Fibroblast of lung (primary cell): ENCODE data around the gene PSAT1.

ENCODE experiments used
- CTCF ChIP-seq, 2 donors: IDR thresholded peaks in 1 of 2; conservative IDR thresholded peaks in 1 of 2; 1 replicate in 1 of 2; 2 replicates in 1 of 2; pipeline ENCODE4 v1.5.1; 2011 to 2012; ENCODE audit warnings: low read length in 2 of 2, control low read depth in 1 of 2, inconsistent platforms in 1 of 2, low read depth in 1 of 2, mild to moderate bottlenecking in 1 of 2
- EZH2 ChIP-seq: IDR thresholded peaks from 2 replicates; pipeline ENCODE4 v1.5.1; 2012; ENCODE audit warnings: low read length, control low read depth, mild to moderate bottlenecking; ENCODE audit errors: missing control alignments

GRCh38 chr9:78280982-78281668 lies 15.8 kb upstream of the PSAT1 start:
- TF ChIP-seq CTCF (conservative IDR thresholded peaks at IDR 0.05 in 1 of 2, IDR thresholded peaks at IDR 0.05 in 1 of 2; ENCODE audit: low read depth in 1 of 2, low read length in 2 of 2) (no peak), EZH2 (no peak)
